Activated CD8-positive, alpha-beta memory T cell treated with anti-CD3 and anti-CD28 coated beads, Interleukin-2, amount 50 U/mL, for 24 hours (primary cell): ENCODE data around the gene TMEM253.

Experiments used
- DNase-seq: peaks from one replicate; pipeline ENCODE4 v3.0.0-alpha.2; 2020; ENCODE audit errors: extremely low read depth

TMEM253 gene

GRCh38 chr14:21104448-21105060 lies 3.7 kb downstream of the TMEM253 start:
- DNase-seq: peak; percentile 47

DNA sequence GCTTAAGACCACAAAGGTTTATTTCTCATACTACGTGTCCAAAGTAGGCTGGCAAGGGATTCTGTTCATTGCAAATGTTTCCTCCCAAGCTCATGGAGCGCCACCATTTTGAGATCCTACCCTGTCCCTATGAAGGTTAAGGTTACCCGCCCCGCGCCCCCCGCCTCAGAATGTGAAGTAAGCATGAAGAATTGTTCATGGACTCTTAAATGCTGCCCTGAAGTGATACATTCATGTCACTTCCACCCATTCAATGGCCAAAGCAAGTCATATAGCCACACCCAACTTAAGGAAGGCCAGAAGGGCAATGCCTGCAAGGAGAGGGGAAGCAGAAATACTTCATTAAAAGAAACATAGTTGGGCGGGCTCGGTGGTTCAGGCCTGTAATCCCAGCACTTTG lies 4.2 kb downstream of the TMEM253 start:
- DNase-seq: no peak

GRCh38 chr14:21106176-21106497 lies 5.3 kb downstream of the TMEM253 start:
- no peak for DNase-seq

- peak; percentile 53 for DNase-seq
Measured at GRCh38 chr14:21106498-21107282, 5.8 kb downstream of the TMEM253 start.

- no peak for DNase-seq
Measured at GRCh38 chr14:21107283-21107800, 6.5 kb downstream of the TMEM253 start.

DNA sequence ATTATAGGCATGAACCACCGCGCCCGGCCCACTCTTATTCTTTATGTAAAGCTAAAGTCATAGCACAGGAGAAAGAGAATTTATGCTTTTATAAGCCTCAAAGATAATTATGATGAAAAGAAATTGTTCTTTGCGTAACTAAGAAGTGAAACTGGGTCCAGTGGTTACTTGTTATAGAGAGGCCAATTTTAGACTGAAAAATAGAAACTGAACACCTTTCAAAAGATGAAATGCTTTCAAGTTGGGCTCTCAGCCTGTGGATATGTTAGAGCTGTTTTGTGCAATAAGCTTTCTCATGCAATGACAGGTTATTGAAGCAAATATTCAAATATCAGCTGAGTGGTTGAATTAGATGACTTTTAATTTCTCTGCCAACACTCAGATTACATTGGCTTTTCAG lies 7.9 kb downstream of the TMEM253 start:
- no peak for DNase-seq

DNA sequence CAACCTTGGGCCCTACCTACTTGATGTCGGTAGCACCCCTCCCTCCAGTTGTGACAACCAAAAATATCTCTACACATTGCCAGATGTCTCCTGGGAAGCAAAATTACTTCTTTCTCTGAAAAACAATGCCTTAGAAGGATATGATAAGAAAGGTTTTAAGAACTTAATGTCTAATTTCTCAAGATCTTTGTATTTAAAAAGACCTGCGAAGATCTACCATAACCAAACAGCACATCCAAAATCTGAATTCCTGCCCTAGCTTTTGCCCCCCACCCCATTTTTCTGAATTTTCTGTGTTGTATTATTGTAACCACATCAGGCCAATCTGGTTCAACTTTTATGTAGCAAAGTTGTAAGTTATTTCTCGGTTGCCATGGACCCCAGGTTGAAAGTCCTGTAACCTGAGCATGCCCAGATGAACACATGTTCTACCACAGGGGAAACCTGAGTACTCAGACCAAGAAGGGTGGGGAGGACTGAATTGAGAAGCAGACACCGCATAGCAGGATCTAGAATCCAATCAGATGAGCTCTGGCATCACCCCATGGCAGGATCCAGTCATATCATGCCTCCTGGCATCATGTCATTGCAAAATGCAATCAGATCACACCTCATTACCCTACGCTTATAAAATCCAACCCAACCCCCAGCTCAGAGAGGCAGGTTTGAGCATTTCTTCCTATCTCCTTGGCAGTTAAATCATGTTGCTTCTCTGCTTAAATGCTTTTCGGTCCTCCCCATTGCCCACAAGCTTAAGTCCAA lies 8.7 kb downstream of the TMEM253 start:
- no peak for DNase-seq

GRCh38 chr14:21112255-21112654 lies 11.4 kb downstream of the TMEM253 start:
- no peak for DNase-seq

- no peak for DNase-seq
Measured at GRCh38 chr14:21113369-21113768, 12.5 kb downstream of the TMEM253 start.

- DNase-seq: no peak
Measured at GRCh38 chr14:21118933-21119332, 18.1 kb downstream of the TMEM253 start.

- no peak for DNase-seq
Measured at GRCh38 chr14:21120686-21121085, 19.8 kb downstream of the TMEM253 start.

- DNase-seq: no peak
Measured at GRCh38 chr14:21121122-21121521, 20.3 kb downstream of the TMEM253 start.

GRCh38 chr14:21123429-21123828 lies 22.6 kb downstream of the TMEM253 start:
- no peak for DNase-seq

GRCh38 chr14:21133901-21134300 lies 33.0 kb downstream of the TMEM253 start:
- DNase-seq: no peak

DNA sequence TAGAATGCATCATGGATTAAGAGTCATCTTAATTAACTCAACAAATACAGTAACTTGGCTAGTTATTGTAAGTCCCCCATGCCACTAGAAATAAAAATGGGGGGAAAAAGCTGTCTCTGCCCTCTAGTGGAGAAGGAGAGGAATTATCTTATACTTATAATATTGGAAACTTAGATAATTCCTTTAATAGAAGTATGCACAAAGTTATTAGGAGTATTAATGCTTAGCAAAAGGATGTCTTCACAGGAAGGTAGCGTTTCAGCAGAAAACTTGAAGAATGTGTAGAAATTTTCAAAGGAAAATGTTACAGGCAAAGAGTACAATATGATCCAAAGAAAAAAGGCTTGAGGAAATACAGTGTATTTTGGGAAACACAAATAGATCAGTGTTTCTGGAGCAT lies 35.2 kb downstream of the TMEM253 start:
- no peak for DNase-seq

GRCh38 chr14:21142357-21142756 lies 41.5 kb downstream of the TMEM253 start:
- no peak for DNase-seq

GRCh38 chr14:21145437-21145836 lies 44.6 kb downstream of the TMEM253 start:
- DNase-seq: no peak

DNA sequence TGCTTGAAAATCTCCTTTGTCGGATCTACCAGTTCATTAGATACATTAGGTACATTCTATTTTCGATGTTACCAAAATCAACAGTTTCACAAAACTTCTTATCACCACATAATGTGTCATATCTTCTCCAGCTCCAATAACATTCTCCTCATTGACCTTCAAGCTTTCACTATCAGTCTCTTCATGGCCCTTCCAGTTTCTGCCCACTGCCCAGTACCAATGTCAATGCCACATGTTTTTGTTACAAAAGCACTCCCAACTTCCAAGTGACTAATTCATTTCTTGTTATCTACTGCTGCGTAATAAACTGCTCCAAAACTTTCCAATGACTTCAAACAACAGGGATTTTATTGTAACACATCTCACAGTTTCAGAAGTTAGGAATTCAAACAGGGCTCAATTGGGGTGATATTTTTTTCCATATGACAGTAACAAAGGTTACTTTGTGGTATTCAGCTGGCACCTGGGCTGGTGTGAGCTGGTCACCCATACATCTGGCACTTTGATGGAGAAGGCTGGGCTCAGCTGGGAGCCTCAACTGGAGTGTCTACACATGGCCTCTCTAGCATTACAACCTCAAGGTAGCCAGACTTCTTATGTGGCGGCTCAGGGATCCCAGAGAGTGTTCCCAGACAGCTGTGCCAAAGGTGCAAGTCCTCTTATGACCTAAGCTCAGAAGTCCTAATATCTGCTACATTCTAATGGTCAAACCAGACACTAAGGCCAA lies 48.9 kb downstream of the TMEM253 start:
- DNase-seq: no peak
